ENCODE results near the gene MUC20. TPM values are rescaled to one million over a fixed set of nuclear protein-coding genes. Genes with fewer than 3 reads are reported as not detected.

MUC20 gene
- polyA plus RNA-seq, 1 donor (not counting 4 experiments of a cell fraction or from before 2014, with no cell fraction given), result 0.21 TPM

GRCh38 chr3:195768414-195768813 lies 47.6 kb downstream of the MUC20 start:
- H3K9ac ChIP-seq (ENCODE audit: control insufficient read depth, extremely low read depth, insufficient read depth, low read length), result no peak overlapping the region
- H3K36me3 ChIP-seq (ENCODE audit: control insufficient read depth in 2 of 2, extremely low read depth in 1 of 2, insufficient read depth in 2 of 2, low read length in 2 of 2), result no peaks in the 10 kb centered on the region
- no peaks in the 10 kb centered on the region for H3K9me3 ChIP-seq (ENCODE audit: control insufficient read depth, low read depth, low read length)
- no peaks in the 10 kb centered on the region for H3K4me1 ChIP-seq (ENCODE audit: control insufficient read depth, extremely low read depth, insufficient read depth, low read length)
- no peaks in the 10 kb centered on the region for H3K9me1 ChIP-seq (ENCODE audit: control insufficient read depth, extremely low read depth, insufficient read depth, low read length)
- no peaks in the 10 kb centered on the region for H4K20me1 ChIP-seq (ENCODE audit: control insufficient read depth, extremely low read depth, insufficient read depth, low read length)
- no peak for FAIRE-seq
- no peak overlapping the region for H3K4me2 ChIP-seq (ENCODE audit: control insufficient read depth, extremely low read depth, insufficient read depth, low read depth, low read length)
- H3K4me3 ChIP-seq (ENCODE audit: control insufficient read depth in 2 of 3, extremely low read depth in 1 of 3, insufficient read depth in 2 of 3, low read depth in 1 of 3, low read length in 3 of 3), result no peak overlapping the region
- no peak for TF ChIP-seq CTCF (optimal IDR thresholded peaks at IDR 0.05 in 1 of 3, IDR thresholded peaks at IDR 0.05 in 1 of 3, conservative IDR thresholded peaks at IDR 0.05 in 1 of 3; ENCODE audit: extremely low read depth in 1 of 3, insufficient read depth in 2 of 3, low read length in 3 of 3)
- no peak for TF ChIP-seq EZH2 (IDR thresholded peaks at IDR 0.05; ENCODE audit: low read length)
- H3K27ac ChIP-seq (ENCODE audit: control insufficient read depth, insufficient read depth, low read length), result no peak overlapping the region
- DNase-seq (ENCODE audit: low read depth, low spot score), result no peak
- H3K79me2 ChIP-seq (ENCODE audit: control insufficient read depth, insufficient read depth, low read length), result no peaks in the 10 kb centered on the region
- dilution Hi-C loops (cut with MboI; ENCODE audit: extremely low pct_ligation_motif_present, low sequenced_read_pairs), result no loop called here
- peaks cover 4% of the 10 kb centered on the region for H3K27me3 ChIP-seq (ENCODE audit: control insufficient read depth, extremely low read depth, insufficient read depth, low read length)
- no peak overlapping the region for H2AFZ ChIP-seq (ENCODE audit: control insufficient read depth, low read length)

- Histone ChIP-seq H4K20me1 (ENCODE audit: control insufficient read depth, extremely low read depth, insufficient read depth, low read length) (no peaks in the 10 kb centered on the region), H3K79me2 (ENCODE audit: control insufficient read depth, insufficient read depth, low read length) (no peaks in the 10 kb centered on the region), H3K4me2 (ENCODE audit: control insufficient read depth, extremely low read depth, insufficient read depth, low read depth, low read length) (no peak overlapping the region), H2AFZ (ENCODE audit: control insufficient read depth, low read length) (no peak overlapping the region), H3K27me3 (ENCODE audit: control insufficient read depth, extremely low read depth, insufficient read depth, low read length) (no peaks in the 10 kb centered on the region), H3K4me1 (ENCODE audit: control insufficient read depth, extremely low read depth, insufficient read depth, low read length) (no peaks in the 10 kb centered on the region), H3K9me3 (ENCODE audit: control insufficient read depth, low read depth, low read length) (no peaks in the 10 kb centered on the region), H3K9me1 (ENCODE audit: control insufficient read depth, extremely low read depth, insufficient read depth, low read length) (no peaks in the 10 kb centered on the region), H3K27ac (ENCODE audit: control insufficient read depth, insufficient read depth, low read length) (no peak overlapping the region), H3K36me3 (ENCODE audit: control insufficient read depth in 2 of 2, extremely low read depth in 1 of 2, insufficient read depth in 2 of 2, low read length in 2 of 2) (no peaks in the 10 kb centered on the region), H3K4me3 (ENCODE audit: control insufficient read depth in 2 of 3, extremely low read depth in 1 of 3, insufficient read depth in 2 of 3, low read depth in 1 of 3, low read length in 3 of 3) (no peak overlapping the region), H3K9ac (ENCODE audit: control insufficient read depth, extremely low read depth, insufficient read depth, low read length) (no peak overlapping the region)
- FAIRE-seq (no peak), DNase-seq (ENCODE audit: low read depth, low spot score) (no peak)
- dilution Hi-C loops (cut with MboI; ENCODE audit: extremely low pct_ligation_motif_present, low sequenced_read_pairs), result no loop called here
- TF ChIP-seq CTCF (optimal IDR thresholded peaks at IDR 0.05 in 1 of 3, IDR thresholded peaks at IDR 0.05 in 1 of 3, conservative IDR thresholded peaks at IDR 0.05 in 1 of 3; ENCODE audit: extremely low read depth in 1 of 3, insufficient read depth in 2 of 3, low read length in 3 of 3) (no peak), EZH2 (IDR thresholded peaks at IDR 0.05; ENCODE audit: low read length) (no peak)
Measured at GRCh38 chr3:195768831-195769303, 48.1 kb downstream of the MUC20 start.

All from keratinocyte (primary cell).